Astrocyte (in vitro differentiated cells and primary cell): ENCODE data around the gene ARRB1. TPM values are rescaled to one million over a fixed set of nuclear protein-coding genes. Genes with fewer than 3 reads are reported as not detected.

Source experiments
- DNase-seq: peaks from one replicate; pipeline ENCODE4 v3.0.0-alpha.2; 2010; ENCODE audit warnings: low read depth
- FAIRE-seq: peaks from 2 replicates; lab custom pipeline; 2011; peaks lifted over from hg19 to GRCh38; lab: Jason Lieb, UNC
- H2AFZ ChIP-seq: 2 replicates; pipeline ENCODE4 v1.6.0; 2012; ENCODE audit warnings: low read depth, low read length, inconsistent platforms
- H3K27ac ChIP-seq: 2 replicates; pipeline ENCODE4 v1.5.1; 2011; ENCODE audit warnings: low read depth, low read length, inconsistent platforms
- H3K27me3 ChIP-seq: 2 replicates; pipeline ENCODE4 v1.6.0; 2011; ENCODE audit warnings: low read length, inconsistent platforms; ENCODE audit not compliant: insufficient read depth
- H3K36me3 ChIP-seq: 2 replicates; pipeline ENCODE4 v1.5.1; 2011; ENCODE audit warnings: low read length, inconsistent platforms; ENCODE audit not compliant: insufficient read depth
- H3K4me1 ChIP-seq: 2 replicates; pipeline ENCODE4 v1.5.1; 2011; ENCODE audit warnings: low read length, inconsistent platforms; ENCODE audit not compliant: insufficient read depth
- H3K4me2 ChIP-seq: 2 replicates; pipeline ENCODE4 v1.6.0; 2012; ENCODE audit warnings: low read length, inconsistent platforms
- H3K4me3 ChIP-seq: 2 replicates; pipeline ENCODE4 v1.5.1; 2011; ENCODE audit warnings: low read depth, mild to moderate bottlenecking, low read length, inconsistent platforms; ENCODE audit not compliant: insufficient read depth
- H3K79me2 ChIP-seq: 2 replicates; pipeline ENCODE4 v1.6.0; 2012; ENCODE audit warnings: mild to moderate bottlenecking, low read length, inconsistent platforms; ENCODE audit not compliant: insufficient read depth
- H3K9ac ChIP-seq: 2 replicates; pipeline ENCODE4 v1.6.0; 2012; ENCODE audit warnings: mild to moderate bottlenecking, low read length, inconsistent platforms
- H3K9me3 ChIP-seq: 2 replicates; pipeline ENCODE4 v1.5.1; 2012; ENCODE audit warnings: low read depth, mild to moderate bottlenecking, low read length, inconsistent platforms; ENCODE audit not compliant: insufficient read depth
- H4K20me1 ChIP-seq: 2 replicates; pipeline ENCODE4 v1.6.0; 2012; ENCODE audit warnings: low read length, inconsistent platforms; ENCODE audit not compliant: insufficient read depth
- H3K27ac Mint-ChIP-seq: one replicate; pipeline ENCODE4 v1.8.0; 2021; ENCODE audit warnings: mild to moderate bottlenecking, mixed read lengths; ENCODE audit not compliant: unreplicated experiment
- H3K27me3 Mint-ChIP-seq: one replicate; pipeline ENCODE4 v1.8.0; 2021; ENCODE audit warnings: low read depth, mixed read lengths; ENCODE audit not compliant: unreplicated experiment
- H3K36me3 Mint-ChIP-seq: one replicate; pipeline ENCODE4 v1.8.0; 2021; ENCODE audit warnings: low read depth, mixed read lengths; ENCODE audit not compliant: unreplicated experiment
- H3K4me1 Mint-ChIP-seq: one replicate; pipeline ENCODE4 v1.8.0; 2021; ENCODE audit warnings: low read depth, mixed read lengths; ENCODE audit not compliant: unreplicated experiment
- H3K4me3 Mint-ChIP-seq: one replicate; pipeline ENCODE4 v1.8.0; 2021; ENCODE audit warnings: mild to moderate bottlenecking, moderate library complexity, mixed read lengths; ENCODE audit not compliant: unreplicated experiment
- H3K9me3 Mint-ChIP-seq: one replicate; pipeline ENCODE4 v1.8.0; 2021; ENCODE audit warnings: mild to moderate bottlenecking, mixed read lengths; ENCODE audit not compliant: unreplicated experiment
- CTCF ChIP-seq: IDR thresholded peaks from 2 replicates; pipeline ENCODE4 v1.5.1; 2011; ENCODE audit warnings: low read depth, mild to moderate bottlenecking, inconsistent platforms, low read length, moderate library complexity; ENCODE audit not compliant: insufficient read depth
- EZH2 ChIP-seq: IDR thresholded peaks from 2 replicates; pipeline ENCODE4 v1.6.1; 2012; ENCODE audit warnings: mild to moderate bottlenecking, low read length, inconsistent platforms; ENCODE audit not compliant: insufficient read depth
- total RNA-seq: library from RNA; stranded (reverse); gene quantifications from 2 replicates; pipeline ENCODE4 v1.2.1, GENCODE V29; 2021

The ARRB1 gene
- total RNA-seq, 1 donor from 2014 or later: 28.5 TPM

- no peak overlapping the region for H3K9ac ChIP-seq
- no peak for TF ChIP-seq CTCF
- TF ChIP-seq EZH2: no peak
- H3K4me1 ChIP-seq: peaks cover 18% of the 10 kb centered on the region
- no peaks in the 10 kb centered on the region for H3K79me2 ChIP-seq
- H3K4me2 ChIP-seq: no peak overlapping the region
- no peaks in the 10 kb centered on the region for H3K27me3 Mint-ChIP-seq
- H3K27ac ChIP-seq: no peak overlapping the region
- H3K36me3 ChIP-seq: no peaks in the 10 kb centered on the region
- H3K27me3 ChIP-seq: no peaks in the 10 kb centered on the region
- H3K9me3 ChIP-seq: no peaks in the 10 kb centered on the region
- H3K4me3 Mint-ChIP-seq: no peak overlapping the region
- peaks cover 5% of the 10 kb centered on the region for H3K36me3 Mint-ChIP-seq
- no peak overlapping the region for H3K27ac Mint-ChIP-seq
- DNase-seq (no peak), FAIRE-seq (no peak)
- H3K4me3 ChIP-seq: no peak overlapping the region
- no peak overlapping the region for H2AFZ ChIP-seq
- no peaks in the 10 kb centered on the region for H3K9me3 Mint-ChIP-seq
- no peaks in the 10 kb centered on the region for H4K20me1 ChIP-seq
- H3K4me1 Mint-ChIP-seq: peaks cover 54% of the 10 kb centered on the region
Measured at GRCh38 chr11:75334976-75335375, 16.5 kb downstream of the ARRB1 start.

DNA sequence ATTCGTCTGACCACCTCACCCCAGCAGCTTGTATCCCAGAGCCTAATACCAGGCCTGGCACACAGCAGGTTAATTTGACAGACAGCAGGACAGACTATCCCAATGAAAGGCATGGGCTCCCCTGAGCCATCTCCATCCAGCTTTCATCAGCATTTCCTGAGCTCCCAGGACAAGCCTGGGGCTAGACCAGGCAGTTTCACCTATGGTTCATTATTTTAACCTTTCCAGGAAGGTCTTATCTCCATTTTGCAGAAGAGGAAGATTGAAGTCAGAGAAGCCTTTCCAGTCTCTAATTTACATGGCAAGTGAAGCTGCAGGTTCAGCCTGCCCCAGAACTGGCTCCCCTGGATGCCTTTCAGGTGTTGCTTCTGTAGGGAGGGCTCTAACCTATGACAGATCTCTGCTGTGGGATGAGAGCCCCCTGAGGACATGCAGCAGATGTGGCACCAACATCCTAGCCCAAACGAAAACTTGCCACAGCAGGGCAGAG is 17.0 kb downstream of the ARRB1 start:
- H2AFZ ChIP-seq: no peak overlapping the region

More for the DNA sequence above, 17.0 kb downstream of the ARRB1 start:
- Histone ChIP-seq H3K27ac (no peak overlapping the region), H3K36me3 (no peaks in the 10 kb centered on the region), H3K4me2 (no peak overlapping the region), H3K4me3 (no peak overlapping the region), H3K9ac (no peak overlapping the region), H3K27me3 (no peaks in the 10 kb centered on the region), H3K79me2 (no peaks in the 10 kb centered on the region), H3K9me3 (no peaks in the 10 kb centered on the region), H3K4me1 (peaks cover 14% of the 10 kb centered on the region), H4K20me1 (no peaks in the 10 kb centered on the region)
- no peak overlapping the region for H3K27ac Mint-ChIP-seq
- no peaks in the 10 kb centered on the region for H3K27me3 Mint-ChIP-seq
- no peaks in the 10 kb centered on the region for H3K9me3 Mint-ChIP-seq
- peaks cover 51% of the 10 kb centered on the region for H3K4me1 Mint-ChIP-seq
- no peak for DNase-seq
- H3K36me3 Mint-ChIP-seq: peaks cover 5% of the 10 kb centered on the region
- FAIRE-seq: no peak
- TF ChIP-seq EZH2 (no peak), CTCF (no peak)
- H3K4me3 Mint-ChIP-seq: peak overlapping the region; percentile 57
